ENCODE measurements around the gene MAN1C1. TPM values are rescaled to one million over a fixed set of nuclear protein-coding genes. Genes with fewer than 3 reads are reported as not detected.

The MAN1C1 gene
- total and polyA plus RNA-seq, 10 of the 15 experiments (the other 5 are each of a cell fraction or from before 2014, with no cell fraction given), result 0.12 to 0.56 (median 0.22) TPM; not detected in 3

DNA sequence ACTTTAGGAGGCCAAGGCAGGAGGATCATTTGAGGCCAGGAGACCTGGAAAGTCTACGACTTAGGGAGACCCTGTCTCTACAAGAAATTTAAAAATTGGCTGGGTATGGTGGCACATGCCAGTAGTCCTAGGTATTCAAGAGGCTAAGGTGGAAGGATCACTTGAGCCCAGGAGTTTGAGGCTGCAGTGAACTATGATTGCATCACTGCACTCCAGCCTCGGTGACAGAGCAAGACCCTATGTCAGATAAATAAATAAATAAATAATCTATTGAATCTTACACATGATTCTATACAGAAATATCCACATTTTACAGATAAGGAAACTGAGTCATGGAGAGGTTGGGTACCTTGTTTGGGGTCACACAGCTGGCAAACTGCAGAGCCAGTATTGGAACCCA, 89.1 kb downstream of the MAN1C1 start:
- Histone ChIP-seq H3K79me2 (ENCODE audit: control insufficient read depth, insufficient read depth, low read length) (no peaks in the 10 kb centered on the region), H3K4me2 (ENCODE audit: control insufficient read depth, insufficient read depth) (no peak overlapping the region), H3K9me3 (replicated peaks; ENCODE audit: control insufficient read depth, insufficient read depth, low read length) (no peaks in the 10 kb centered on the region), H4K20me1 (ENCODE audit: control insufficient read depth, insufficient read depth) (no peaks in the 10 kb centered on the region; the same call in 1 of the 2 replicates), H3K4me1 (ENCODE audit: control insufficient read depth, insufficient read depth, low read length) (no peaks in the 10 kb centered on the region), H3K27ac (ENCODE audit: control insufficient read depth, insufficient read depth) (no peak overlapping the region), H3K36me3 (ENCODE audit: control insufficient read depth in 2 of 2, insufficient read depth in 2 of 2, low read length in 1 of 2) (no peaks in the 10 kb centered on the region), H3K4me3 (no peak overlapping the region), H2AFZ (ENCODE audit: control insufficient read depth, low read depth, low read length) (no peak overlapping the region), H3K9ac (ENCODE audit: control insufficient read depth, insufficient read depth, low read length) (no peak overlapping the region), H3K27me3 (replicated peaks in 1 of 2; ENCODE audit: control insufficient read depth in 2 of 2, insufficient read depth in 2 of 2, low read length in 1 of 2) (peaks cover 4 to 11% of the 10 kb centered on the region in 2 experiments)
- in situ Hi-C loops (cut with MboI) (no loop called here), intact Hi-C loops (cut with micrococcal nuclease; ENCODE audit: unreplicated experiment) (no loop called here)
- FAIRE-seq (no peak), DNase-seq (ENCODE audit: low read depth, low spot score) (no peak), ATAC-seq (no peak)
- POLR2A ChIA-PET, result no interaction called here
- TF ChIP-seq RAD51 (IDR thresholded peaks at IDR 0.05) (no peak), YY1 (IDR thresholded peaks at IDR 0.05; ENCODE audit: low read depth, low read length) (no peak), PKNOX1 (IDR thresholded peaks at IDR 0.05) (no peak), ZSCAN29 (IDR thresholded peaks at IDR 0.05) (no peak), STAT3 (IDR thresholded peaks at IDR 0.05; ENCODE audit: low read depth, low read length) (no peak), TBL1XR1 (IDR thresholded peaks at IDR 0.05; ENCODE audit: low read depth, low read length) (no peak), FOXK2 (IDR thresholded peaks at IDR 0.05) (no peak), SREBF2 (IDR thresholded peaks at IDR 0.05; ENCODE audit: low read length) (no peak), NR2C1 (IDR thresholded peaks at IDR 0.05) (no peak), IRF5 (IDR thresholded peaks at IDR 0.05; ENCODE audit: borderline replicate concordance) (no peak)
- TF ChIP-seq, protein P1, sequence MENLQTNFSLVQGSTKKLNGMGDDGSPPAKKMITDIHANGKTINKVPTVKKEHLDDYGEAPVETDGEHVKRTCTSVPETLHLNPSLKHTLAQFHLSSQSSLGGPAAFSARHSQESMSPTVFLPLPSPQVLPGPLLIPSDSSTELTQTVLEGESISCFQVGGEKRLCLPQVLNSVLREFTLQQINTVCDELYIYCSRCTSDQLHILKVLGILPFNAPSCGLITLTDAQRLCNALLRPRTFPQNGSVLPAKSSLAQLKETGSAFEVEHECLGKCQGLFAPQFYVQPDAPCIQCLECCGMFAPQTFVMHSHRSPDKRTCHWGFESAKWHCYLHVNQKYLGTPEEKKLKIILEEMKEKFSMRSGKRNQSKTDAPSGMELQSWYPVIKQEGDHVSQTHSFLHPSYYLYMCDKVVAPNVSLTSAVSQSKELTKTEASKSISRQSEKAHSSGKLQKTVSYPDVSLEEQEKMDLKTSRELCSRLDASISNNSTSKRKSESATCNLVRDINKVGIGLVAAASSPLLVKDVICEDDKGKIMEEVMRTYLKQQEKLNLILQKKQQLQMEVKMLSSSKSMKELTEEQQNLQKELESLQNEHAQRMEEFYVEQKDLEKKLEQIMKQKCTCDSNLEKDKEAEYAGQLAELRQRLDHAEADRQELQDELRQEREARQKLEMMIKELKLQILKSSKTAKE (IDR thresholded peaks at IDR 0.05; ENCODE audit: low read depth, poor library complexity, severe bottlenecking), result no peak
- SMC1A ChIA-PET (ENCODE audit: uncharacterized antibody, unreplicated experiment), result no interaction called here
- WGBS (ENCODE audit: insufficient coverage, insufficient replicate concordance, low lambda C conversion rate, missing lambda C conversion rate), result 2% methylated on average over 2 of the region's 2 CpGs
- RAD21 ChIA-PET (ENCODE audit: unreplicated experiment), result no interaction called here
- no TSS peak for BruUV-seq (replicated peaks)
- CTCF ChIA-PET, result no interaction called here

Data from GM12878 (cell line).